ENCODE data around the gene CFAP126.
"Not testable (repeated sequence)": the region's sequence is repeated elsewhere in the genome, so short reads cannot be mapped to it uniquely, and the experiment has no call there.

CFAP126 gene, protein sequence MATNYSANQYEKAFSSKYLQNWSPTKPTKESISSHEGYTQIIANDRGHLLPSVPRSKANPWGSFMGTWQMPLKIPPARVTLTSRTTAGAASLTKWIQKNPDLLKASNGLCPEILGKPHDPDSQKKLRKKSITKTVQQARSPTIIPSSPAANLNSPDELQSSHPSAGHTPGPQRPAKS

DNA sequence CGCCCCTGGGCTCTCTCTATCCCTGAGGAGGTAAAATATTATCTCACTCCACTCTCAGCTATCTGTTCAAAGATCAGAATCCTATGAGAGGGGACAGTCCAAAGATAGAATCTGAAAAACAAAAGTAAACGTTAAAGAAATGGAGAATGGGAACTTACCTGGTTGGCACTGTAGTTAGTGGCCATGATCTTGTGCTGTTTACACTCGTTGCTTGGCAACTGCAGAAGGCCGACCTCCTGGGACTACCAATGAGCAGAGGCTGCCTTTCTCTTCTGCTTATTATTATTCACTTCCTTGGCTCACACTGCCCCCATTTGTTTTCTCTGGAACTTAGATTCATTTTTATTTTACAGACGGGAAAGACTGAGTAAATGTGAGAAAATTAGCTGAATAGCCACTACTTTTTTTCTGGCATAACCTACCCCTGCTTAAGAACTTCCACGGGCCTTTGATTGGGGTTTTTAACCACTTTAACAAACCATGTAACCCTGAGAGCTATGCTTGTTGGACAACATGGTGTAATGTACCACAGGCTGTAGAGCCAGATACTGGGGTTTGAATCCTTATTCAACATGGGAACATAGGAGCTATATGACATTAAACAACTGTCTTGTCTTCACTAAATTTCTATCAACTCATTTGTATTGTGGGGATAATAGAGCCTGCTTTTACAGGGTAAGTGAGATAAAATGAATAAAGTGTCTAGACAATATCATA, at the start of gene CFAP126:
Gene CFAP126 (minus strand): TSS at position 193 of the 717 bp plus-strand sequence. CDS start 8 bp downstream, at position 185.
- peak; percentile 36 for DNase-seq

DNA sequence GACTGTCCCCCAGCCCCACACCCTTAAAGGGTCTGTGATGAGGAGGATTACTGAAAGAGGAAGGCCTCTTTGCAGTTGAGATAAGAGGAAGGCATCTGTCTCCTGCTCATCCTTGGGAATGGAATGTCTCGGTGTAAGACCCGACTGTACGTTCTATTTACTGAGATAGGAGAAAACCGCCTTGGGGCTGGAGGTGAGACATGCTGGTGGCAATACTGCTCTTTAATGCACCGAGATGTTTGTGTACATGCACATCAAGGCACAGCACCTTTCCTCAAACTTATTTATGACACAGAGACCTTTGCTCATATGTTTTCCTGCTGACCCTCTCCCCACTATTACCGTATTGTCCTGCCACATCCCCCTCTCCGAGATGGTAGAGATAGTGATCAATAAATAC, 45.4 kb upstream of the CFAP126 start:
- not testable (repeated sequence) for DNase-seq

DNA sequence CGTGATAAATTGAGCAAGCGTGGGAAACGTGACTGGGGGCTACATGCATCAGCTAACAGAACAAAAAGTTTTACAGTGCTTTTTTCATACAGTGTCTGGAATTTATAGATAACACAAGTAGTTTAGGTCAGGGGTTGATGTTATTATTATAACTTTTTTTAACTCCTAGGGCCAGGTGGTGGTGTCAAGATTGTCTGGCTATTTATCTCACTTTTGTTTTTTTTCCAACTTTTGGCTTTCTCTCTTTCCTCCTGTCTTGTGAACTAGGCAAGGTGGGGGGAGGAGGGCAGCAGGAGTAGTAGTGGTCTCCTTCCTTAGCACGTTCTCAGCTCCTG, 42.9 kb upstream of the CFAP126 start:
- DNase-seq: not testable (repeated sequence)

DNA sequence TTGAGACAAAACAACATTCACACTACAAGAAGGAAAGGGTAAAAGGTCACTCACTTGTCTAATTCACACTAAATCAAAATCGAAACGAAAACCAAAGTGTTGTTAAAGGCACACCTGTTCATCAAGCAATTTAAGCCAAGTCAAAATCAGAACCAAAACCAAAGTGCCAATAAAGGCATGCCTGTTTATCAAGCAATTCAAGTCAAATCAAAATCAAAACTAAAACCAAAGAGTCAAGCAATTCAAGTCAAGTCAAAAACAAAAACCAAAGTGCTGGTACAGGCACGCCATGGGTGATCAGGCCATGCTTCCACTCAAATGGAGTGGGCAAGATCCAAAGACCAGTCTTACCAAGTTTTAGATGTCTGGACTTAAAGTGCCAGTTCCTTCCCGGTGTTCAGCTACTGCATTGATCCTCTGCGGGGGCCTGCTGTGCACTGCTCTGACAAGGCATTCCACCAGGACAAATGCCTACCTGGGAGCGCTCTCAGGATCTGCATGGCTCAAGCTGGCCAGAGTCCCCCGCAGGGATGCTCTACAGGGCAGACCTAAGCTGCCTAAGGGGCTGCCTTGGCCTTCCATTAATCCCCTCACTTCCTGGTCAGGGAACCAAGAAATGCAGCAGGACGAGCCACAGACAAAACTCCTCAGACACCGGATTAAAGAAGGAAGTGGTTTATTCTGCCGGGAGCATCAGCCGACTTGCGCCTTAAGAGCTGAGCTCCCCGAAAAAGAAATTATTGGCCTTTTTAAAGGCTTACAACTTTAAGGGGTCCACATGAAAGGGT, 42.4 kb upstream of the CFAP126 start:
- not testable (repeated sequence) for DNase-seq

DNA sequence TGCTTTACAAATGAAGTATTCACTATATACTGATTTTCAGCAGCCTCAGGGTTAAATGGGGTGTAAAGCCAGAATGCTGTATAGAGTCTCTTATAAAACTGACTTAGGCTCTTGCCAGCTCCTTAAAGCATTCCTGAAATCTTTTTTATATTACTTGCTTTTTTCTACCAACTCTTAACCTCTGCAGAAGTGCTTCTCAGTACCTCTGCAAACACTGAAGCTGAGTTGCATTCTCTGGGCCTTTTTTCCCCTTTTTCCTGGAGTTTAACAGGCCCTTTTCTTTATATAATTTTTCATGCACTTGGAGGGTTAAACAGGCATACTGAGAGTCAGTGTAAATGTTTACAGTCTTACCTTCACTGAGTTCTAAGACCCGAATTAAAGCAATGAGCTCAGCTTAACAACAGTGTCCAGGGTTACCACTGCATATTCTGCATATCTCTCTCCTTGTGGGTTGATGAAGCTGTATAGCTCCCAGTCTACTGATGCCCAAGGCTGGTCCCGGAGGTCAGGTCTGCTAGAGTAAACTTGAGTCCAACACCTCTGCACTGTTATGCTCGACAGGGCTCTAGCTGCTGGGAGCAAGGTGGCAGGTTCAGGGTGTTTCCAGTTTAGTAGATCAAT, 40.9 kb upstream of the CFAP126 start:
- DNase-seq: no peak

DNA sequence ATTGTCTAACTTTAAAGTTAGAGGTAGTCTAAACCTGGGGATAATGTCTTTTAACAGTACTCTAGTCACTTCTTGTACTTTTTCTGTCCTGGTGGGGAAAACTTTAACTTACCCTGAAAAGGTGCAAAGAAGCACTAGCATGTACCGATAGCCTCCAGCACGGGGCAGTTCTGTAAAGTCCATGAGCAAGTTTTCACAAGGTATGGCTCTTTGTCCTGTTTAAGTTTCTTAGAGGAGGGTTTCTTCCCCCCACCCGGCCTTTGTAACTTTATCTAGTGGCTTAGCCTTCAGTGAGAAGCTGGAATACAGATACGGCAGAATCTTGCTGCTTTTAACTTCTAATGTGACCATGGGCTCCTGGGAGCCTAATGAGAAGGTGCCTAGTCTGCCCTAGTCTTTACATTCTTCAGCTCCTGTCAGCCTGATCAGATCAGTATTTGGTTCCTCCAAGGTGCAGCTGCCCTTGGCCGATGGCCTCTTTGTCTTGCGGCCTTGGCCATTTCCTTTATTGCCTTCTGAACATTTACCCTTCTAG, 39.8 kb upstream of the CFAP126 start:
- DNase-seq: no peak

DNA sequence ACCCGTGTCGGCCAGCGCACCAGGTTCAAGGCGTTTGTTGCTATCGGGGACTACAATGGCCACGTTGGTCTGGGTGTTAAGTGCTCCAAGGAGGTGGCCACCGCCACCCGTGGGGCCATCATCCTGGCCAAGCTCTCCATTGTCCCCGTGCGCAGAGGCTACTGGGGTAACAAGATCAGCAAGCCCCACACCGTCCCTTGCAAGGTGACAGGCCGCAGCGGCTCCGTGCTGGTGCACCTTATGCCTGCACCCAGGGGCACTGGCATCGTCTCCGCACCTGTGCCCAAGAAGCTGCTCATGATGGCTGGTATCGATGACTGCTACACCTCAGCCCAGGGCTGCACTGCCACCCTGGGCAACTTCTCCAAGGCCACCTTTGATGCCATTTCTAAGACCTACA, 38.9 kb upstream of the CFAP126 start:
- not testable (repeated sequence) for DNase-seq

DNA sequence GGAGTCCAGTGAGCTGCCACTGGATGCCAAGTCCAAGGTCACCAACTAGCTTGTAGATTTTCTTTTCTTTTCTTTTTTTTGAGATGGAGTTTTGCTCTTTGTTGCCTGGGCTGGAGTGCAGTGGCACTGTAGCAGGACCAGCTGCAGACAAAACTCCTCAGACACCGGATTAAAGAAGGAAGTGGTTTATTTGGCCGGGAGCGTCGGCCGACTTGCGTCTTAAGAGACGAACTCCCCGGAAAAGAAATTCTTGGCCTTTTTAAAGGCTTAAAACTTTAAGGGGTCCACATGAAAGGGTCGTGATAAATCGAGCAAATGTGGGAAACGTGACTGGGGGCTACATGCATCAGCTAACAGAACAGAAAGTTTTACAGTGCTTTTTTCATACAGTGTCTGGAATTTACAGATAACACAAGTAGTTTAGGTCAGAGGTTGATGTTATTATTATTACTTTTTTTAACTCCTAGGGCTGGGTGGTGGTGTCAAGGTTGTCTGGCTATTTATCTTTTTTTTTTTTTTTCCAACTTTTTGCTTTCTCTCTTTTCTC, 36.4 kb upstream of the CFAP126 start:
- DNase-seq: no peak

DNA sequence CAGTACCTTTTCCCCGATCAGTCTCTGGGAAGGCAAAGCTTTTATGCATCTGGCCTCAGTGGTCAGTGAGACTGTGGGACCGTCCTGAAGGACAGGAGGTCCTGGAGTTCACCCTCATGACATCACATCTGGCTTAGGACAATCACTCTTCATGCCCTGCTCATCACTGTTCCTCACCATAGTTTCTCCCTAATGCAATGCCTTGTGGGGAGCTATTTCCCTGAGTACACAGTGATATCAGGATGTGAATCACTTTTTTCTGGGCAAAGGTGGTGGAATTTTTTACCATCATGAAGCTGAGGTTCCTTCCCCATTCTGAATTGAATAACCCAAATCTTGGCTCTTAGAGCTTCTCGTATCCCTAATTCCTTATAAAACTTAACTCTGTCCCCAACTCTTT, 34.8 kb upstream of the CFAP126 start:
- DNase-seq: no peak

DNA sequence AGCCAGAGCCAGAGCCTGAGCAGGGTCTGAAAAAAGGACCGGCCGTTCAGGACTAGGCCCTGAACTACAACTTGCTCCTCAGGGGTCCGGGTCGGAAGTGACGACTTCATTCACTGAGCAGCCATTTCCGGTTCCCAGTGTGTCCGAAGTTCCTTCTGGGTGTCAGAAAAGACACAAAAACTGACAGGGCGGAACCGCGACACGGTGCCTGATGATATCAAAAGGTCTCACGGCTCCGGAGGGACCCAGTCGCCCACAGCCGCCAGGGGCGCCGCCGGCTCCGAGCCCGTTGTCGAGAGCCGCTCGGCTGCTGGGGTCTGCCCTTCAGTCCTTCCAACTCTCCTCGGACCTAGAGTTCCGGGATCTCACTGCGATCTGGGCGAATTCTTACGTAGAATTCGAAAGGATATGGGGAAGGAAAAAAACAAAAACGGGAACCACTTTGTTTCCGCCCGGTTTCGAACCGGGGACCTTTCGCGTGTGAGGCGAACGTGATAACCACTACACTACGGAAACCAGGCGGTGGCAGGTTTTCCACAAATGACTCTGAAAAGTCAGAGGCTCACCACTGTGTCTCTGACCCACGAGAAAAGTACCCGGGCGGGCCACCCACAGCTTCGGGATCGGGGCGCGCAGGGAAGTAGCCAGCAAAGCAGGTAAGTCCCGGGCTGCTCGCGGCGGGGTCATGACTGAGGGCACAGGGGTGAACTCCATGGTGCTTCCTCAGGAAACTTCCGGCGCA, 31.8 kb upstream of the CFAP126 start:
- peak; percentile 63 for DNase-seq

DNA sequence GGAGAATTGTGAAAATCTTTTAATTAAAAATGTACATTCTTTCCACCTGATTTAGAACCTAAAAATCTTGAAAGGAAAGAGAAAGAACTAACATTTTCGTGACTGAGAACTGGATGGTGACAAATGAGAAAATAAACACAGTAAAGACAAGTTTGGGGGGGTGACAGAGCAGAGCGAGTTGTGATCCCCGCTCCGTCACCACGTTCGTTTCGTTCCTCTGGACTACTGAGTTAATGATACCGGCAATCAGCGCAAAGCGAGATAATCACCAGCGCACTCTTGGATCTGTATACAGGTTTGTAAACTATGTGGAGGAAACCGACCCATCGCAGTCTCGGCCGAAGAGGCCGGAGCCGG, 31.2 kb upstream of the CFAP126 start:
- DNase-seq: no peak

DNA sequence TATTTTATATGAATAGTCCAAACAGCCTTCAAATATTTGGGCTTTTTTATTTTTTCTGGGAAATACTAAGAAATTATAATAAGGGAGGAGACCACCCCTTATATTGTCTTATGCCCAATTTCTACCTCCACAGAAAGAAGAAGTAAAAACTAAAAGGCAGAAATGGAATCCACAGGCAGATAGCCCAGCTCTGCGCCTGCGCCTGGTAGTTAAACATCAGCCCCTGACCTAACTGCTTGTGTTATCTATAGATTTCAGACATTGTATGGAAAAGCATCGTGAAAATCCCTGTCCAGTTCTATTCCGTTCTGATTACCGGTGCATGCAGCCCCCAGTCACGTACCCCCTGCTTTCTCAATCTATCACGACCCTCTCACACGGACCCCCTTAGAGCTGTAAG, 29.4 kb upstream of the CFAP126 start:
- not testable (repeated sequence) for DNase-seq

DNA sequence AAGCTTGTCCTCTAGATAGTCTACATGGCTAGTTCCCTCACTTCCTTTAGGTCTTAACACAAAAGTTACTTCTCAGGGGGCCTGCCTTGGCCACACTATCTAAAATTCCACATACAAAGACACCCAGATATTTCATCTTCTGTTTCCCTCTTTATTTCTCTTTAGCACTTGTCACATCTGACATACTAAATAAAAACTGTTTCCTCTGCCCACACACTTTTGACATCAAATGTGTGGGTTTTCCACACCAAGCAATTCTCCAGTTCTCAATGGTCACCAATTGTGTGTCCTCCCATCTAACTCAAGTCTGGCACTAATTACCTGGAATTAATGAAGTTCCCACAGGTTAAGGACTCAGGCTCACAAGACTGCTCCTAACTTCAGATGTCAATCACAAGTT, 25.5 kb upstream of the CFAP126 start:
- DNase-seq: no peak

DNA sequence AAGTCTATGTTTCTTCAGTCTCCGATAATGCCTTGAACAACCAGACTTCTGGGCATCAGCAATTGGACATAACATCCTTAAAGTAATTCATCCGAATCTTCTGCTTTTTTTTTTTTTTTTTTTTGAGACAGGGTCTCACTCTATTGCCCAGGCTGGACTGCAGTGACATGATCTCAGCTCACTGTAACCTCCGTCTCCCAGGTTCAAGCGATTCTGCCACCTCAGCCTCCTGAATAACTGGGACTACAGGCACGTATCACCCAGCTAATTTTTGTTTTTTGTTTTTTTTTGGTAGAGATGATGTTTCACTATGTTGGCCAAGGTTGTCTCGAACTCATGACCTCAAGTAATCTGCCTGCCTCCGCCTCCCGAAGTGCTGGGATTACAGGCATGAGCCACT, 23.9 kb upstream of the CFAP126 start:
- DNase-seq: no peak

DNA sequence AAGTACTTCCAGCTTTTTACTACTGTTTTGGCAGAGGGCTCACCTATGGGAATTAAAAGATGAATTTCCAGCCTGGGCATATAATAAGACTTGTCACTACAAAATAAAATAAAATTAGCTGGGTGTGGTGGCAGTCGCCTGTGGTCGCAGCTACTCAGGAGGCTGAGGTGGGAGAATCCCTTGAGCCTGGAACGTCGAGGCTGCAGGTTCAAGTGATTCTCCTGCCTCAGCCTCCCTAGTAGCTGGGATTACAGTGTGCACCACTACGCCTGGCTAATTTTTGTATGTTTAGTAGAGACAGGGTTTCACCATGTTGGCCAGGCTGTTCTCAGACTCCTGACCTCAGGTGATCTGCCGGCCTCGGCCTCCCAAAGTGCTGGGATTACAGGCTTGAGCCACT, 23.5 kb upstream of the CFAP126 start:
- not testable (repeated sequence) for DNase-seq

DNA sequence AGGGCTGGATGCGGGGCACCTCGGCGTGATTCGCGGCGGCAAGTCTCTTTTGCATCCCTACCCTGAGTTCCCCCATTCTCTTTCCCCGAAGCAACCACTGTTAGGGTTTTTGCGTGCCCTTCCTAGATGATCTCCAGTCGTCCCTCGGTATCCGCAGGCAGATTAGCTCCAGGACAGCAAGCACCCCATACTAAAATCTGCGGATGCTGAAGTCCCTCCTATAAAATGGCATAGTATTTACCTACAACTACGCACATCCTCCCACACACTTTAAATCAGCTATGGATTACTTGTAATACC, 22.8 kb upstream of the CFAP126 start:
- no peak for DNase-seq

DNA sequence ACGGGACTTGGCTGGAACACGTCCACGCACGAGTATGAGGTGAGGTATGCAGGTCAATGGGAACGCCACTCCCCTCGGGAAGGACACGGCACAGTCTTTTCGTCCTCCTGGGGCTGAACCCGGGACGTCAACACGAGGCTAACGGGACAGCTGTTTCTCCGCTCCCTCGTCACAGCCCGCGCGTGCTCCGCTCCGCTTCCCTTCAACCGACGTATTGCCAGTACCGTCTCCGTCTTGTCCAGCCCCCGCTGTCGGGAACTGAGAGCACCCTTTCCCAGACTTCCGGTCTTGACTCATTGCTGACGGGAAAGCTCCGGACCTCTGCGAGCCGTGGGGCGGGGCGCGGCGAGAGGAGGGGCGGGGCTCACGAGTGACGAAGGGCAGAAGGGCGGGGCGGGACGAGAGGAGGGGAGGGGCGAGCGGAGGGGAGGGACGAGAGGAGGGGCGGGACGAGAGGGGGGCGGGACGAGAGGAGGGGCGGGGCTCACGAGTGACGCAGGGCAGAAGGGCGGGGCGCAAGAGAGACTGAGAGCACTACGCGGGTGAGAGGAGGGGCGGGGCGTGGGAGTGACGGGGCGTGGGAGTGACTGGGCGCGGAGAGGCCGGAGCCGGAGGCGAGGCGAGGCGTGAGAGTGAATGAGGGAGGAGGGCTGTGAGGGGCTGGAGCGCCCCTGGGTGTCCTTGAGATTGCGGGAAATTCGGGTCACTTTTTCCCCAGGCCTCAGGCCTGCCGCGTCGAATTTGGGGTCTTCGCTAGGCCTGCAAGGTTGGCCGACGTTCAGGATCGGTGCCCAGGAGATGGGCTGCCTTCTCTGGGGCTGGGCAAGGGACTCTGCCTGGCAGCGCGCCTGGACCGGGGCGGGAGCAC, 22.2 kb upstream of the CFAP126 start:
- peak; percentile 59 for DNase-seq

DNA sequence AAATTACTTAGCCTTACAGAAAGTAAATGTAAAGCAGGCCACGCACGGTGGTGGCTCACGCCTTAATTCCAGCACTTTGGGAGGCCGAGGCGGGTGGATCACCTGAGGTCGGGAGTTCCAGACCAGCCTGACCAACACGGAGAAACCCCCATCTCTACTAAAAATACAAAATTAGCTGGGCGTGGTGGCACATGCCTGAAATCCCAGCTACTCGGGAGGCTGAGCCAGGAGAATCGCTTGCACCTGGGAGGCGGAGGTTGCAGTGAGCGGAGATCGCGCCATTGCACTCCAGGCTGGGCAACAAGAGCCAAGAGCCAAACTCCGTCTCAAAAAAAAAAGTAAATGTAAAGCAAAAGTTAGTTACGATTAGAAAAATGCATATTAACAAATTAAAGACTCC, 21.5 kb upstream of the CFAP126 start:
- not testable (repeated sequence) for DNase-seq

DNA sequence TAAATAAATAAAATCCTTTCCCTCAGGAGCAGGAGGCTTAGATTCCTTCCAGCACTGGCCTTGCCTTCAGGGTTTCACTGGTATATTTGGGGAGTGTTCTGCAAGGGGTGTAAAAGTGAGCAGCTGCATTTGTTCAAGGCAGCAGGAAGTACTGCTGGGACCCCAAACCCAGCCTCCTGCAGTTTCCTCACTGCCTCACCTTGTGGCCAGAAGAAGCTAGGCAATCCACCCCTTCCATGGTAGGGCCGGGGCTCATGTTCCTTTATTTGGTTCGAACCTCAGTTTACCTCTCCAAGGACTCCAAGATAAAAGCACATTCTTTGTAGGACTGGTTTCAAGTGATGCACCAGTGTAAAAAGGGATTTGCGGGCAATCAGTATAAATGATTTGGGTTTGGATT, 21.0 kb upstream of the CFAP126 start:
- DNase-seq: no peak

DNA sequence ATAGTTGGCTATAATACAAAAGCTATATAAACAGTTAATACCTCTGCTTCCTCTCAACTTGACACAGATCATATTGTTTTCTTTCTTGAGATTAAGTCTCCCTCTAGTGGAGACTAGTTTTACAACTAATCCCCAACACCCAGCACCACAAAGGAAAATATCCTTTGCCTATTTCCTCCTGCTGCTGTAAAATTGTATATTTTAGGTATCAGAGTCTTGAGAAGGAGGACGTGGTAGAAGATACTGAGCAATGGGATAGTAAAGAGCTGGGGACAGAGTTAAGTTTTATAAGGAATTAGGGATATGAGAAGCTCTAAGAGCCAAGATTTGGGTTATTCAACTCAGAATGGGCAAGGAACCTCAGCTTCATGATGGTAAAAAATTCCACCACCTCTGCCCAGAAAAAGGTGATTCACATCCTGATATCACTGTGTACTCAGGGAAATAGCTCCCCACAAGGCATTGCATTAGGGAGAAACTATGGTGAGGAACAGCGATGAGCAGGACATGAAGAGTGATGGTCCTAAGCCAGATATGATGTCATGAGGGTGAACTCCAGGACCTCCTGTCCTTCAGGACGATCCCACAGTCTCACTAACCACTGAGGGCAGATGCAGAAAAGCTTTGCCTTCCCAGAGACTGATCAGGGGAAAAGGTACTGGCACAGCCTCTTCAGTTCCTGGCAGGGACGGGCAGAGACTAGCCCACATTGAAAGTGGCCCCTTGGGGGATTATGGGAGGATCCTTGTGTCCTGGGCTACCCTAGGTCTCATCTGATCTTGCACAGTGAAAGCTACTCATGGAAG, 14.7 kb upstream of the CFAP126 start:
- DNase-seq: no peak

DNA sequence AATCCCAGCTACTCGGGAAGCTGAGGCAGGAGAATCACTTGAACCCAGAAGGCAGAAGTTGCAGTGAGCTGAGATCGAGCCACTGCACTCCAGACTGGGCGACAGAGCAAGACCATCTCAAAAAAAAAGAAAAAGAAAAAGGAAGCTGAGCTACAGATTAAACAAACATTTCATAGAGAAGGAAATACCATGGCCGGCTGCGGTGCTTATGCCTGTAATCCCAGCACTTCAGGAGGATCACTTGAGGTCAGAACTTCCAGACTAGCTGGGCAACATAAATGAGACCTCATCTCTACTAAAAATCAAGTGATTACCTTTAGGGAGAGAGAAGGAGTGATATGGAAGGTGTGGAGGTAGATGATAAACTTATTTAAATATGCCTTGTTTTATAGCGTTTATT, 14.0 kb upstream of the CFAP126 start:
- no peak for DNase-seq
